HepG2 (cell line): Measurements from ENCODE around the gene TPRX1. TPM values are rescaled to one million over a fixed set of nuclear protein-coding genes. Genes with fewer than 3 reads are reported as not detected.

Experiments used
- ATAC-seq: fragments of 200-7000 bp; cut with Tn5 transposase; 3 replicates; pipeline ENCODE4 v1.9.1; 2020; ENCODE audit warnings: mild to moderate bottlenecking, moderate library complexity
- BruUV-seq: library from RNA; stranded (reverse); fragments of 400-500 nt; replicated peaks from 2 replicates; lab custom pipeline; 2021; lab: Mats Ljungman, UMichigan
- CTCF ChIA-PET: fragments of 300-600 bp; formaldehyde crosslinking; extraction: SDS; loops from one replicate; lab custom pipeline; 2021; ENCODE audit warnings: low total read pairs, inconsistent platforms, low intra/inter-chr PET ratio; lab: Yijun Ruan, JAX
- POLR2A ChIA-PET: fragments of 350-600 bp; sonication (Branson Sonifier 250); formaldehyde crosslinking; loops from one replicate; lab custom pipeline; 2020; ENCODE audit warnings: antibody characterized with exemption, inconsistent platforms; lab: Yijun Ruan, JAX
- DNase-seq: peaks from one replicate; pipeline ENCODE4 v3.0.0-alpha.2; 2015; ENCODE audit warnings: low spot score
- FAIRE-seq: peaks from 3 replicates; lab custom pipeline; 2011; peaks lifted over from hg19 to GRCh38; lab: Jason Lieb, UNC
- H2AFZ ChIP-seq: one replicate; pipeline ENCODE4 v1.6.1; 2011; ENCODE audit warnings: low read length, inconsistent platforms
- H3K27ac ChIP-seq: fragments of 300-600 bp; 3 replicates; pipeline ENCODE4 v1.8.0; 2011; ENCODE audit warnings: mixed run types, mild to moderate bottlenecking, mixed read lengths, low read length, inconsistent platforms; ENCODE audit not compliant: insufficient read depth; ENCODE audit errors: extremely low read length
- H3K27me3 ChIP-seq, 2 experiments: fragments of 200-600 bp in 1 of 2; 2 replicates in 1 of 2; 3 replicates in 1 of 2; pipeline versions ENCODE4 v1.6.0 to v1.8.0; 2011; ENCODE audit warnings: low read length in 2 of 2, mild to moderate bottlenecking in 2 of 2, moderate library complexity in 2 of 2, inconsistent platforms in 1 of 2; ENCODE audit not compliant: insufficient read depth in 2 of 2, control insufficient read depth in 1 of 2
- H3K36me3 ChIP-seq, 2 experiments: fragments of 200-600 bp in 1 of 2; replicated peaks in 1 of 2; 2 replicates in 1 of 2; 3 replicates in 1 of 2; pipeline versions ENCODE4 v1.5.1 to v1.8.0; 2011; ENCODE audit warnings: low read length in 2 of 2, inconsistent platforms in 1 of 2; ENCODE audit not compliant: insufficient read depth in 2 of 2, control insufficient read depth in 1 of 2
- H3K4me1 ChIP-seq: 2 replicates; pipeline ENCODE4 v1.5.1; 2012; ENCODE audit warnings: low read length, inconsistent platforms; ENCODE audit not compliant: insufficient read depth
- H3K4me2 ChIP-seq: 2 replicates; pipeline ENCODE4 v1.6.0; 2011; ENCODE audit warnings: low read depth, low read length, inconsistent platforms
- H3K4me3 ChIP-seq, 3 experiments: fragments of 200-600 bp in 1 of 3; sonication (generic), shearing (Covaris generic) in 1 of 3; replicated peaks in 1 of 3; 2 replicates each; pipeline ENCODE4 v1.5.1; 2011 to 2016; ENCODE audit warnings: low read length in 3 of 3, inconsistent platforms in 2 of 3, low read depth in 2 of 3, mild to moderate bottlenecking in 2 of 3, control low read depth in 1 of 3, mixed read lengths in 1 of 3; ENCODE audit not compliant: insufficient read depth in 1 of 3
- H3K79me2 ChIP-seq: one replicate; pipeline ENCODE4 v1.6.1; 2011; ENCODE audit warnings: low read length, inconsistent platforms; ENCODE audit not compliant: insufficient read depth
- H3K9ac ChIP-seq: 2 replicates; pipeline ENCODE4 v1.6.0; 2011; ENCODE audit warnings: mild to moderate bottlenecking, low read depth, low read length, inconsistent platforms; ENCODE audit not compliant: insufficient read depth
- H3K9me3 ChIP-seq: 2 replicates; pipeline ENCODE4 v1.5.1; 2012; ENCODE audit warnings: mild to moderate bottlenecking, low read length
- H4K20me1 ChIP-seq: 2 replicates; pipeline ENCODE4 v1.6.0; 2011; ENCODE audit warnings: inconsistent platforms, mild to moderate bottlenecking, low read length, moderate library complexity; ENCODE audit not compliant: insufficient read depth
- ASH2L ChIP-seq: fragments of 300-600, 200-600 bp; sonication (generic); IDR thresholded peaks from 2 replicates; pipeline ENCODE4 v1.7.0; 2017; ENCODE audit warnings: low read depth, mild to moderate bottlenecking, moderate library complexity, mixed read lengths, low read length; ENCODE audit not compliant: insufficient read length
- ATAD3A ChIP-seq: sonication (generic); formaldehyde crosslinking; IDR thresholded peaks from 2 replicates; pipeline ENCODE4 v1.4.0; 2020; ENCODE audit warnings: missing genetic modification reagents
- HNRNPLL ChIP-seq: fragments of 200-400 bp; formaldehyde crosslinking; IDR thresholded peaks from 2 replicates; pipeline ENCODE4 v1.6.1; 2017; ENCODE audit warnings: mild to moderate bottlenecking, low read depth, low read length; ENCODE audit not compliant: poor library complexity, severe bottlenecking
- MAF1 ChIP-seq: sonication (generic); formaldehyde crosslinking; IDR thresholded peaks from 2 replicates; pipeline ENCODE4 v1.5.0; 2020; ENCODE audit warnings: missing genetic modification reagents, borderline replicate concordance
- RBFOX2 ChIP-seq: fragments of 200-400 bp; formaldehyde crosslinking; IDR thresholded peaks from 2 replicates; pipeline ENCODE4 v1.6.1; 2017; ENCODE audit warnings: low read depth, mild to moderate bottlenecking, low read length
- REST ChIP-seq, 2 experiments: IDR thresholded peaks; 2 replicates each; pipeline ENCODE4 v1.6.1; 2011 to 2012; ENCODE audit warnings: low read length in 2 of 2, borderline replicate concordance in 1 of 2, low read depth in 1 of 2, mild to moderate bottlenecking in 1 of 2, moderate library complexity in 1 of 2
- ZBTB42 ChIP-seq: sonication (generic); formaldehyde crosslinking; IDR thresholded peaks from 2 replicates; pipeline ENCODE4 v1.5.0; 2020; ENCODE audit warnings: mild to moderate bottlenecking, missing genetic modification reagents
- ZFP37 ChIP-seq: sonication (generic); formaldehyde crosslinking; IDR thresholded peaks from 2 replicates; pipeline ENCODE4 v1.4.0; 2020; ENCODE audit warnings: missing genetic modification reagents, borderline replicate concordance
- ZNF24 ChIP-seq: fragments of 450-650 bp; IDR thresholded peaks from 2 replicates; pipeline ENCODE4 v1.6.1; 2017; ENCODE audit warnings: antibody characterized with exemption, mild to moderate bottlenecking
- ZNF850 ChIP-seq: sonication (generic); formaldehyde crosslinking; conservative IDR thresholded peaks from 2 replicates; pipeline ENCODE4 v1.9.0; 2021; ENCODE audit warnings: mild to moderate bottlenecking, missing genetic modification reagents
- WGBS: methylation state at CpG from one replicate; pipeline ENCODE4 v1.1.6; 2017; ENCODE audit warnings: low lambda C conversion rate; 5-methylcytosine and 5-hydroxymethylcytosine counted together
- in situ Hi-C: cut with HindIII; loops from 2 replicates; pipeline ENCODE4 v1.10.0; 2017; ENCODE audit warnings: low pct_unique_long_range_greater_than_20kb; ENCODE audit not compliant: extremely low pct_ligation_motif_present
- intact Hi-C: fragments of 100-400 bp; cut with micrococcal nuclease; formaldehyde crosslinking; loops from one replicate; pipeline ENCODE4 v1.10.0; 2022; ENCODE audit not compliant: unreplicated experiment
- polyA plus RNA-seq, 8 experiments: library from polyadenylated mRNA; depleted of rRNA in 3 of 8; stranded (reverse) in 7 of 8; unstranded in 1 of 8; fragments of >200 nt; fragmentation: Illumina TruSeq in 4 of 8; extraction: Trizol in 4 of 8; gene quantifications; 2 replicates each; pipeline versions ENCODE4 v1.2.1 to v1.2.3, GENCODE V29; 2011 to 2016; ENCODE audit warnings: low read depth in 4 of 8, missing spikeins in 1 of 8, mixed read lengths in 1 of 8; ENCODE audit not compliant: insufficient read depth in 1 of 8
- total RNA-seq, 5 experiments: library from RNA; depleted of rRNA; stranded (reverse); fragments of >200 nt; fragmentation: Illumina TruSeq; extraction: Trizol; gene quantifications; 2 replicates each; pipeline ENCODE4 v1.2.3, GENCODE V29; 2016; ENCODE audit warnings: low read depth in 1 of 5

Gene TPRX1
- total and polyA plus RNA-seq, 2 of the 13 experiments (the other 11 are each of a cell fraction or from before 2014, with no cell fraction given) = not detected

- no peaks in the 10 kb centered on the region for H3K79me2 ChIP-seq
- H3K36me3 ChIP-seq = no peaks in the 10 kb centered on the region
- H2AFZ ChIP-seq = no peak overlapping the region
- H3K4me1 ChIP-seq = no peaks in the 10 kb centered on the region
- H3K4me2 ChIP-seq = no peak overlapping the region
- TF ChIP-seq ZBTB42 (CRISPR knock-in tag) (no peak), ATAD3A (CRISPR knock-in tag) (no peak), ZFP37 (no peak), RBFOX2 (no peak), ZNF850 (no peak), ZNF24 (no peak), MAF1 (CRISPR knock-in tag) (no peak), HNRNPLL (no peak), ASH2L (no peak), REST (IDR thresholded peaks at IDR 0.05; ENCODE audit: borderline replicate concordance in 1 of 2, low read depth in 1 of 2, low read length in 2 of 2) (no peak)
- FAIRE-seq (no peak), ATAC-seq (no peak), DNase-seq (no peak)
- no TSS peak for BruUV-seq
- no peak overlapping the region for H3K27ac ChIP-seq
- 47% methylated on average over 6 of the region's 6 CpGs for WGBS
- H3K9ac ChIP-seq = no peak overlapping the region
- intact Hi-C loops (no loop called here), in situ Hi-C loops (no loop called here)
- no peaks in the 10 kb centered on the region for H4K20me1 ChIP-seq
- H3K4me3 ChIP-seq = no peak overlapping the region
- ChIA-PET CTCF (no interaction called here), POLR2A (no interaction called here)
- H3K27me3 ChIP-seq = no peaks in the 10 kb centered on the region; a peak in 1 of 5 replicates
- H3K9me3 ChIP-seq = no peaks in the 10 kb centered on the region
These were observed 2.1 kb upstream of the TPRX1 start for GRCh38 chr19:47806435-47806834.
